RCC 7860 (cell line): ENCODE results near the gene S100A2.
"Not testable (repeated sequence)": the region's sequence is repeated elsewhere in the genome, so short reads cannot be mapped to it uniquely, and the experiment has no call there.

Experiments used
- DNase-seq: peaks from one replicate; pipeline ENCODE4 v3.0.0-alpha.2; 2015; ENCODE audit warnings: low spot score
- FAIRE-seq: peaks from 2 replicates; lab custom pipeline; 2012; peaks lifted over from hg19 to GRCh38; lab: Jason Lieb, UNC

Gene S100A2

GRCh38 chr1:153566414-153567371, 1.0 kb upstream of the S100A2 start:
- FAIRE-seq (peak; percentile 90), DNase-seq (peak; percentile 99)

- no peak for DNase-seq
- no peak for FAIRE-seq
These were observed 1.7 kb downstream of the S100A2 start for GRCh38 chr1:153563991-153564390.

- DNase-seq (no peak), FAIRE-seq (no peak)
These were observed 2.2 kb downstream of the S100A2 start for GRCh38 chr1:153563483-153563901.

- not testable (repeated sequence) for FAIRE-seq, DNase-seq
These were observed 3.6 kb downstream of the S100A2 start for GRCh38 chr1:153562021-153562420.

- FAIRE-seq (no peak), DNase-seq (no peak)
These were observed 4.1 kb downstream of the S100A2 start for GRCh38 chr1:153561466-153561985.

- no peak for FAIRE-seq
These were observed 4.7 kb downstream of the S100A2 start for GRCh38 chr1:153560771-153561465.

GRCh38 chr1:153560241-153560640, 5.4 kb downstream of the S100A2 start:
- DNase-seq (no peak), FAIRE-seq (no peak)

More at GRCh38 chr1:153560771-153561465, 4.7 kb downstream of the S100A2 start:
- DNase-seq = no peak

GRCh38 chr1:153557877-153558276, 7.8 kb downstream of the S100A2 start:
- no peak for FAIRE-seq
- no peak for DNase-seq

GRCh38 chr1:153556348-153556747, 9.3 kb downstream of the S100A2 start:
- FAIRE-seq = no peak
- no peak for DNase-seq

- FAIRE-seq (no peak), DNase-seq (peak; percentile 25)
These were observed 11.7 kb downstream of the S100A2 start for GRCh38 chr1:153553830-153554541.

GRCh38 chr1:153553096-153553495, 12.5 kb downstream of the S100A2 start:
- DNase-seq (no peak), FAIRE-seq (no peak)

GRCh38 chr1:153552335-153552734, 13.3 kb downstream of the S100A2 start:
- FAIRE-seq (no peak), DNase-seq (no peak)

- FAIRE-seq = no peak
- no peak for DNase-seq
These were observed 14.7 kb downstream of the S100A2 start for GRCh38 chr1:153550827-153551500.

GRCh38 chr1:153550398-153550758, 15.3 kb downstream of the S100A2 start:
- DNase-seq = no peak
- no peak for FAIRE-seq

- no peak for DNase-seq
- FAIRE-seq = no peak
These were observed 15.8 kb downstream of the S100A2 start for GRCh38 chr1:153549741-153550397.

- DNase-seq (peak; percentile 90), FAIRE-seq (peak; percentile 86)
These were observed 16.6 kb downstream of the S100A2 start, which contains the start of gene S100A3 for GRCh38 chr1:153548722-153549688. Gene S100A3 (minus strand): TSS chr1:153549258. CDS start chr1:153548485, 773 bp downstream.

GRCh38 chr1:153547560-153548551, 17.8 kb downstream of the S100A2 start:
- FAIRE-seq (no peak), DNase-seq (no peak)
